GM19463 (cell line): ENCODE results near the gene ASPSCR1.

Experiments
- ATAC-seq: cut with Tn5 transposase; IDR thresholded peaks from one replicate; pipeline ENCODE4 v1.9.1; 2021; ENCODE audit warnings: mild to moderate bottlenecking, moderate library complexity; ENCODE audit not compliant: unreplicated experiment

Gene ASPSCR1

DNA sequence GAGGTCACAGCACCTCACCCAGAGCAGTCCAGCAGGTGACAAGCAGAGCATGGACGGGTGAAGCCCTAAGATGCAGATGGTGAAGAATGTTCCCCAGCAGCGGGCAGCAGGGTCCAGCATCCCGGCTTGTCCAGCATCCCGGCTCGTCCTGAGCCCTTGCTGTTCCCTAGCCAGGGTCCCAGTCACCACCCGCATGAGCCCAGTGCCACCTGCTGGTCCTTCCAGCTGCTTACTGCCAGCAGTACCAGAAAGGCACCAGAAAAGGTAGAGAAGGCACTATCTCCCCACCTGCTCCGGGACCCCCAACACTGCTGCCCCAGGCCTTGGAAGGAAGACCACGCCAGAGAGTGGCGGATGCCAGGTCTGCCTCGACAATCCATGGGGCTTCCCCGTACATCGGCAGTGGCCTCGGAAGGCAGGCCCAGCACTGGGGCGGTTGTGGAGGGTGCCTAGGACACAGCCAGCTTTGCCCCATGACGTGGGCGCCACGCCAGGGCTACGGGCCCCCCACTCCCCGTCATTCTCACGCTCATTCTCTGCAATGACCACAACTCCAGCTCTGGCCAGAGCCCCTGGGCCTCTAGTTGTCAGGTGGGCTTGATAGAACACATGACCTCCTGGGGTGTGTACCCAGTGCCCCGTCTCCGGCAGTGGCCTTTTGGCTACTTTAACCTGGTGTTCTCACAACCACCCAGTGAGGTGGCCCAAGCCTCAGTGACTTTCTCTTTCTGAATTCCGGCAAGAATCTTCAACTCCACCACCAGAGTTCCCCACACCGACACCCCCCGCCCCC is 43.9 kb downstream of the ASPSCR1 start:
- ATAC-seq = no peak

DNA sequence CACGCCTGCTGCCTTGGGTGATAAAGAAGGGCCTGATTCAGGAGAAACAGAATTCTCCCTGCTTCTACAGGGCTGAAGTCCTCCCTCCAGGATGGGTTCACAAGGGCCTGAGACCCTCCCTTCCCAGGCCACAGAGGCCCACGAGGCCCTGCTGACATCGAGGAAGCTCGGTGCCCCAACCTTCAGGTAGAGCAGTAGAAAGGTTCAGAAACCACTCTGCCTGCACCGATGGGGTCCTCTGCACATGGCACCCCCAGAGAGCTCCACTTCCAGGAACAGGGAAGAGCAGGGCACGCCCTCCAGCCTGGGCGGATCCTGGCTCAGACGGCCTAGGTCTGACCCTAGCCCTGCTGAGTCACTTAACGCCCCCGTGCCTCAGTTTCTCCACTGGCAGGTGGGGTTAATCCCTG is 44.5 kb downstream of the ASPSCR1 start:
- ATAC-seq = no peak

DNA sequence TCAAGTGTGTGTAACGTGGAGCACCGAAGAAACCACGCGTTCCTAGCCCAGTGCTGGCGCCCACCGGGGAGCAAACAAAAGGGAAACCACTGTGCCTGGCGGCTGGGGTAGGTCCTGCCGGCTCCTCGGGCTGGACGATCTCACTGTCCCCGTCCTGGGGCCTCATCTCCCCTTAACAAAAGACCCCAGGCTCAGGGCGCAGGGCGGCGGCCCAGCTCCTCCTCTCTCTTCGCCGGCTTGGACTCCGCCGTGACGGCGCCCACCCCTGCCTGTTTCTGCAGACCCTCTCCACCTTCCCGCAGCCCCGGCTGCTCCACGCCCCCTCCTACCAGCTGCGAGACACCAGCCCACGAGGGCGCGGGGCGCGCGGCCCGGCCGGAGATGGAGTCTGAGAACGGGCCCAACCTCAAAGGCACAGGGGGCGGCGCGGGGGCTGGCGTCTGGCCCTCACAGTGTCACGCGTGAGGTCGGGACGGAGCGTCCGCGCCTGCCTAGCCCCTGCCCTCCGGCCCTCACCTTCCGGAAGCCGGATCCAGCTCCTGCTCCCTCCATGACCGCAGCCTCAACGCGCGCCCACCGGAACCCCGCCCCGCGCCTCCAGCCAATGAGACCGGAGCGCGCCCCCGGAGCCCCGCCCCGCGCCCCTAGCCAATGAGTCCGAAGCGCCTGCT is 45.0 kb downstream of the ASPSCR1 start, which contains the start of gene CENPX:
Gene CENPX (minus strand): TSS at position 569 of the 671 bp plus-strand sequence. CDS start 17 bp downstream, at position 552.
- ATAC-seq = no peak

DNA sequence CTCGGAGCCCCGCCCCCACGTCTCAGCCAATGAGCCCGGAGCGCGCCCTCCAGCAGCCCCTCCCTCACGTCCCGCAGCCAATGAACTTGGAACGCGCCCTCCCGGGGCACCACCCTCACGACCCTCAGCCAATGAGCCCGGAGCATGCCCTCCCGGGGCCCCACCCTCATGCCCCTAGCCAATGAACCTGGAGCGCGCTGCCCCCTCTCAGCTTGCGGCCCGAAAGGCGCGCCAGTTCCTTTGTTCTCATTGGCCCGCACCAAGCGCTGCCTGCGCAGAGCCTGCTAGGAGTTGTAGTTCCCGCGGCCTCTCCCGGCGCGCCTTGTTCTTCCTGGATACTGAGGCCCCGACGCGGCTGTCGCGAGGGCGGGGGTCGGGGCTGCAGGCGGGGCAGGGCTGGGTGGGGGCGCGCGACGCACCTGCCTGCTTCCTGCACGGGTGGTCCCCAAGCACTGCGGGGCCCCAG is 45.6 kb downstream of the ASPSCR1 start, which contains the start of gene LRRC45:
Gene LRRC45 (plus strand): TSS at position 325 of the 466 bp plus-strand sequence. CDS start 339 bp downstream, outside the sequence.
- peak; percentile 89 for ATAC-seq

DNA sequence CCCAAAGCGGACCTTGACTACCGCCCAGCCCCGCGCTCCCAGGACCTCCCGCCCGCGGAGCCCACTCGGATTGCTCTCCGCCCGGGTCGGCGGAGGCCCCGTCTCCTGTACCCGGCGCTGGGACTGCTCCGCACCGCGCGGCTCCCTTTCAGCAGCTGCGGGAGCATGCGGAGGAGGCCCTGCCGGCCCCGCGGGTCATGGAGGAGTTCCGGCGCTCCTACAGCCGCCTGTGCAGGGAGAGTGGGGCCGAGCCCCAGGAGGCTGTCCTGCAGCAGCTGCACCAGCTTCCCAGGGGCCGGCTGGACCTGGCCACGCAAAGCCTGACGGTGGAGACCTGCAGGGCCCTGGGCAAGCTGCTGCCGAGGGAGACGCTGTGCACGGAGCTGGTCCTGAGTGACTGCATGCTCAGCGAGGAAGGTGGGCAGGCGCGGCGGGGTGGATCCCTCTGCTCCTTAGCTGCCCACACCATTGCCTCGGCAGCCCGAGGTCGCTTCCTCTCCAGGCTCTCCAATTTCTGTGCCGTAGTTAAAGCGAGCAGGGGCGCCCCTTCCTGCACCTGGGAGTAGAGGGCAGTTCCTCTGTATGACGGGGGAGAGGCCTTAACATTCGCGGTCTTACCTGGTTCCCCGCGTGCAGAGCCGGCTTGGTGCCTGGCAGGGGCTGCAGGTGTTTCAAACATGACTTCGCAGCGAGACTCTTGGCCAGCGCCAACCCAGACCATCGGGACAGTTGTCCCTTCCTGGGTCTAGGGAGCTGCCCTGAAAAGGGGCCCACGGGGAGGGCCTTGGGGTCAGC is 46.2 kb downstream of the ASPSCR1 start:
- ATAC-seq = no peak

DNA sequence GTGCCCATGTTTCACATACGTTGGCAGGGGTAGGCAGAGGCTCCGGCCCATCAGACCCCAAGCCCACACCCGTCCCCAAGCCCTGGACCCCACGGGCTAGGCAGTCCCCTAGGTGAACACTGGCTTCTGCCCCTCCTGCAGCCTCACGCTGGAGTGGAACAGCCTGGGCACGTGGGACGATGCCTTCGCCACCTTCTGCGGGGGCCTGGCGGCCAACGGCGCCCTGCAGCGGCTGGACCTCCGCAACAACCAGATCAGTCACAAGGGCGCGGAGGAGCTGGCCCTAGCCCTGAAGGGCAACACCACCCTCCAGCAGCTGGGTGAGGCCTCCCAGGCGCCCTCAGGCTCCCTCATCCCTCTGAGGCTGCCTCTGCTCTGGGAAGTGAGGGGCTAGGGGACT is 47.4 kb downstream of the ASPSCR1 start:
- ATAC-seq = no peak

DNA sequence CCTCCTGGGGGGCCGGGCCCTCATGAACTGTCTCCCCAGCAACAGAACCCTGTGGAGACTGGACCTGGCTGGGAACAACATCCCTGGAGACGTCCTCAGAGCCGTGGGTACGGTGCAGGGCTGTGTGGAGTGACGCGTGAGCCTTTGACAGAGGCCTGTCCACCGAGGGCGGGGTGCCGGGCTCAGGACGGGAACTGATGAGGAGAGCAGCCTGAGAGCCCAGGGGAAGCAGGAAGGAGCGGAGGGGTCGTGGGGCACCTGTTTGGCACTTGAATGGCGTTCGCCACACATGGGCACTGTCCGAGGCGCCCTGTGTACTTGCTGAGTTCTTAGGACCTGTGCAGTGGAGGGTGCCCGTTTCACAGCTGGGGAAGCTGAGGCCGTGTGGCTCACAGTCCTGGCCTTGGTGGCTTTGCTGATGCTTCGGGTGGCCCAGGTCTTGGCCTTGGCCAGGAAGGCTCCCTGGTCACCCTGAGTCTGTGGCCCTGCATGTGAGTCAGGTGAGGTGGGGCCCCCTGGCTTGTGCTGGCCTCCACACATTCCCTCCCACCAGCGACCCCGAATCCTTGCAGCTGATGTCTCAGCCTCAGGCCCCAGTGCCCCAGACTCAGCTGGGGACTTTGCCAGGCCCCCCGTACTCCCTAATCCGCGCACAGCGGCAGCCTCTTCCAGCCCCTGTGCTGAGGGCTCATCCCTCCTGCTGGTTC is 48.1 kb downstream of the ASPSCR1 start:
- ATAC-seq = no peak

DNA sequence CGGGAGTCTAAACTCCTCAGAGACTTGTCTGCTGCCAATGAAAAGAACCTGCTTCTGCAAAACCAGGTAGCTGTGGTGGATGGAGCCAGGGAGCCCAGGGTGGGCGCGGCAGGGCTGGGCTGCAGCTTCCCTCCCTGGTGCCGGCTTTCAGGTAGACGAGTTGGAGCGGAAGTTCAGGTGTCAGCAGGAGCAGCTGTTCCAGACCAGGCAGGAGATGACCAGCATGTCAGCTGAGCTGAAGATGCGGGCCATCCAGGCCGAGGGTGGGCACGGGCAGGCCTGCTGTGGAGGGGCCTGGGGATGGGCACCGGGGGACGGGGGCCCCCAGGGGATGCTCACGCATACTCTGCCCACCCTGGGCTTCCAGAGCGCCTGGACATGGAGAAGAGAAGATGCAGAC is 50.8 kb downstream of the ASPSCR1 start:
- ATAC-seq = no peak

DNA sequence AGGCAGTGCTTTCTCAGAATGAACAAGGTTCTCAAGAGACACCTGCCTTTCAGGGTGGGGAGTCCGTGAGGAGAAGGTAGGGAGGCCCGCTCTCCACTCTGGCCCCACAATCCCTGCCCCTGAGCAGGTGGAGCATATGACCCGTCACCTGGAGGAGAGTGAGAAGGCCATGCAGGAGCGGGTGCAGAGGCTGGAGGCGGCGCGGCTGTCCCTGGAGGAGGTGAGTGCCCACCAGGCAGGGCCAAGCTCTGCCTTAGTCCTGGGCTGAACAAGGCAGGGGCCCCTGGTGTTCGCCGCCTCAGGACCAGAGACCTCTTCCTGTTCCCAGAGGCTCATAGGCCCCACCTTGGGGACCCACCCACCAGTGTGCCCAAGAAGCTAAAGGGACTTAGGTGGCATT is 51.5 kb downstream of the ASPSCR1 start:
- no peak for ATAC-seq

DNA sequence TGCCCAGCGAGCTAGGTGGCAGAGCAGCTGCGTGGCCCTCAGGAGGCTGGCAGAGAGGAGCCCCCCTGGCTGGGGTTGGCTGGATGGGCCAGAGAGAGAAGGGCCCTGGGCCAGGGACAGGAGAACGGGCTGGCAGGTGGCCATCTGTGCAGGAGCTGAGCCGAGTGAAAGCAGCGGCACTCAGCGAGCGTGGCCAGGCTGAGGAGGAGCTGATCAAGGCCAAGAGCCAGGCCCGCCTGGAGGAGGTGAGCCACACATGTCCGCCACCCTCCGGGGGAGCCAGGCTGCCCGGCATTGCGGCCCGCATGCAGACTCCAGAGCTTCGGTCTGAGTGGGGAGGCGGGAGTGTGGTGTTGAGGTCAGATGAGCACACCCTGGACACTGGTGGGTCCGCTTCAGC is 52.0 kb downstream of the ASPSCR1 start:
- no peak for ATAC-seq

DNA sequence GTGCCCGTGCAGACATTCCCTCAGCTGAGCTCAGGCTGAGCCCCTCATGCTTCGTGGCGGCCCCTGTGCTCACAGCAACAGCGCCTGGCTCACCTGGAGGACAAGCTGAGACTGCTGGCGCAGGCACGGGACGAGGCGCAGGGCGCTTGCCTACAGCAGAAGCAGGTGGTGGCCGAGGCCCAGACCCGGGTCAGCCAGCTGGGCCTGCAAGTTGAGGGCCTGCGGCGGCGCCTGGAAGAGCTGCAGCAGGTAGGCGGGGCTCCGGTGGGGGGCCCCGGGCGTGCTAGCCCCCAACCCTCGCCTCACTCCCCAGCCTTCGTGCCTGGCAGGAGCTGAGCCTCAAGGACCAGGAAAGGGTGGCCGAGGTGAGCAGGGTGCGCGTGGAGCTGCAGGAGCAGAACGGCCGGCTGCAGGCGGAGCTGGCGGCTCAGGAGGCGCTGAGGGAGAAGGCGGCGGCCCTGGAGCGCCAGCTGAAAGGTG is 52.6 kb downstream of the ASPSCR1 start:
- no peak for ATAC-seq

DNA sequence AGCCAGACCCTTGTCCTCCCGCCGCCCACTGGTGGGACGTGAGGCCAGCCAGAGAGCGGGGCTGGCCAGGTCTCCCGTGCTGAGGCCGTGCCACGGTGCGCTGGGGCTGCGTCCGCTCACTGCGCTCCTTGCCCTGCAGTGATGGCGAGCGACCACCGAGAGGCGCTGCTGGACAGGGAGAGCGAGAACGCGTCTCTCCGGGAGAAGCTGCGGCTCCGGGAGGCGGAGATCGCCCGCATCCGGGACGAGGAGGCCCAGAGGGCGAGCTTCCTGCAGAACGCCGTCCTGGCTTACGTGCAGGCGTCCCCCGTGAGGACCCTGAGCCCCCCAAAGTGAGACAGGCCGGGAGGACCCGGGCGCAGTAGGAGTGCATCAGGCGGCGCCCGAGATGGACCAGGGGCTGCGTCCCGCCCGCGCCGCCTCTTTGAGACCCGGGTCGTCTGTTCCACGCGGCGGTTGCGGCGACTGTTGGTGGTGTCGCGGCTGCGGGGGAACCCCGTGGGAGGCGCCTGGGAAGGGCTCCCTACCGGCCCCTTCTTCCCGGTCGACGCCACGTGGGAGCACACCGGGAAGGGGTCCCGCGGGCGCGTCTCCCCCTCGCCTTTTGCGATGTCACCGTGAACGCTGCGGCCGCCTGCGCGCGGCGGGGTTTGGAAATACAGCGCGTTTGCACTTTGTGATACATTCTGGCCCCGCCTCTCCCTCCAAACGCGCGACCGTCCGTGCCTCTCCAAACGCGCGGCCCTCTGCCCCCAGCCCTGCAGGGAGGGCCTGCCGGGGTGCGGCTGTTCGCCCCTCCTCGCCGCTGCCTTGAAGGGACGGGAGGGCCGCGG is 53.3 kb downstream of the ASPSCR1 start:
- ATAC-seq = no peak

DNA sequence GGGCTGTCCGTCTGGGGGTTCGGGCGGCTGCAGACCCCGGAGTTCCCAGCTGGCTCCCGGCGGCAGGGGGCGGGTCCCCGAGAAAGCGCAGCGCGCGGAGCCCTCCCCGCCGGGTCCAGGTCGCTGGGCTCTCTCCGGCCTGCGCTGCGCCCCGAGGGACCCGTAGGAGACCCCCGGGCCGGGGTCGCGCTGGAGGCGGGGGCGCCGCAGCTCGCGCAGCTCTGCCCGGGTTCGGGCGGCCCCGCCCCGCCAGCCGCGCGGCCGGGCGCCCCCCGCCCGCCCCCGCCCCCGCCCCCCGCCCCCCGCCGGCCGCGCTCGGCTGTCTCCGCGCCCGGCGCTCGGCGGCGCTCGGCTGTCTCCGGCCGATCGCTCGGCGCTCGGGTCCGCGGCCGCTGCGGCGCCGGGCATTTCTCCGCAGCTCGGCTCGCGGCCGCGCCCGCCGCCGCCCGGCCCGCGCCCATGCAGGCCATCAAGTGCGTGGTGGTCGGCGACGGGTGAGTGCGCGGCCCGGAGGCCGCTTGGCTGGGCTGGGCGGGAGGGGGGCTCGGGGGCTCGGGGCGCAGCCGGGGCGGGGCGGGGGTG is 54.0 kb downstream of the ASPSCR1 start, which contains the start of gene RAC3:
Gene RAC3 (plus strand): TSS at position 376 of the 582 bp plus-strand sequence. CDS start 84 bp downstream, at position 460.
- no peak for ATAC-seq

DNA sequence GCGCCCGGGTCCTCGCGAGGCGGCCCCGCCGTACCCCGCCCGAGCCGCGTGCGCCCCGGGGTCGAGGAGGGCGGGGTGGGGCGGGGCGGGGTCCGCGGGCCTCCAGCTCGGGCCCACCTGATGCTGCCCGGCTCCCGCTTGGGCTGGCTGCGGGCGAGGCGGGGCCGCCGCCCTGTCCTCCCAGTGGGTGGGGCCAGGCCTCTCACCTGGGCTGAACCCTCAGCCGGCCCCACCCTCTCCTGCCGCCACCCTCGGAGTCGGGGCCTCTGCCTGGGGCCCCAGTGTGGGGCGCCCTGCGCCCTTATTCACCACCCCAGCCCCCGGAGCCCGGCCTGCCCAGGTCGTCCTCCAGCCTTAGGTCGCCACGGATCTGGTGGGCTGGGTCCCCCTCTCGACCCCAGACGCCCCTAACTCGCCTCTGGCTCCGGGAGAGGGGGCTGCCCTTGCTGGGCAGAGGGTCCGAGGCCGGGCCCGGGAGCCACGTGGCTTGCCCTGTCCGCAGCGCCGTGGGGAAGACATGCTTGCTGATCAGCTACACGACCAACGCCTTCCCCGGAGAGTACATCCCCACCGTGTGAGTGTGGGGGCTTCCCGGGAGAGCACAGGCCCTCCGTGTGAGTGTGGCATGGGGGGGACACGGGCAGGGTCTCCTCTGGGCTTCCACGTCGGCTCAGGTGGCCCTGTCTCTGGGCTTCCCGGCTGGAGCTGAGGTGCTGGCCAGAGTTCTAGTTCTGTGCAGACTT is 54.6 kb downstream of the ASPSCR1 start:
- no peak for ATAC-seq

DNA sequence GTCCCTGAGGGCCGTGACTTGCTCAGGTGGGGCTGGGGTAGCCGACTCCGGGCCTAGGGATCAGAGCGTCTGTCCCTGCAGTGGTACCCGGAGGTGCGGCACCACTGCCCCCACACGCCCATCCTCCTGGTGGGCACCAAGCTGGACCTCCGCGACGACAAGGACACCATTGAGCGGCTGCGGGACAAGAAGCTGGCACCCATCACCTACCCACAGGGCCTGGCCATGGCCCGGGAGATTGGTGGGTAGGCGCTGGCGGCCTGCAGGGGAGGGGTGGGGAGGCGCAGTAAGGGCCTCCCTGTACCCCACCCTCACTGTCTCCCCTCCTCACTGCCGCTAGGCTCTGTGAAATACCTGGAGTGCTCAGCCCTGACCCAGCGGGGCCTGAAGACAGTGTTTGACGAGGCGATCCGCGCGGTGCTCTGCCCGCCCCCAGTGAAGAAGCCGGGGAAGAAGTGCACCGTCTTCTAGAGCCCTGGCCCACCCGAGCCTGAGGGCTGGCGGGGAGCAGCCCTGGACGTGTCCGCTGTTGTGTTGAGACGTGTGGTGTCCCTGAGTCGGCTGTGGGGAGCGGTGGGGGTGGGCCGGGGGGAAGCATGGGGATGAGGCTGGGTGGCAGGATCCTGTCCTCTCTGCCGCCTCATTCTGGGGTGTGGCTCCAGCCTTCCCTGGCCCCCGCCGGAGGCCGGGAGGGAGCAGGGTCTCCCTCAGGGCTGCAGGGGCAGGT is 56.1 kb downstream of the ASPSCR1 start:
- no peak for ATAC-seq

DNA sequence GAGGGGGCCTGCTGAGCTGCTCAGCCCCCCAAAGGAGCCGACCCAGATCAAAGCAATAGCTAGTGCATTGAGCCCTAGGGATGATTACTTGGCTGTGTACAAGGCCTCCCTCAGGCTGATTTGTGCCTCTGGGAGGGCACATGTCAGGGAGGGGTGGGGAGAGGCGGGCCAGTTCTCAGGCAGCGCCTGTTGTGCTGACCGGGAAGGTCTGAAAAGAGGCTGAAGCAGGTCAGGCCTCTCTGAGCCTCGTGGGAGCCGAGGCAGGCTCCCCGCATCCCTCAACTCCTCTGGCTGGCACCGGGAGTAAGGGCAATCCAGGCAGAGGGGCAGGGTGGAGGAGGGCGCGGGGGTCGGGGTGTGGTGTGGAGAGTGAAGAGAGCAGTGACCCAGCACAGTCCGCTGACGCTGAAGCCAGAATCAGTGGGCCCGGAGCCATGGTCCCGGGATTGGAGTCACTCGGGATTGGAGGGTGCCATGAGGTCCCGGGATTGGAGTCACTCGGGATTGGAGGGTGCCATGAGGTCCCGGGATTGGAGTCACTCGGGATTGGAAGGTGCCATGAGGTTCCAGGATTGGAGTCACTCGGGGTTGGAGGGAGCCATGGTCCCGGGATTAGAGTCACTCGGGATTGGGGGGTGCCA is 57.1 kb downstream of the ASPSCR1 start:
- no peak for ATAC-seq

DNA sequence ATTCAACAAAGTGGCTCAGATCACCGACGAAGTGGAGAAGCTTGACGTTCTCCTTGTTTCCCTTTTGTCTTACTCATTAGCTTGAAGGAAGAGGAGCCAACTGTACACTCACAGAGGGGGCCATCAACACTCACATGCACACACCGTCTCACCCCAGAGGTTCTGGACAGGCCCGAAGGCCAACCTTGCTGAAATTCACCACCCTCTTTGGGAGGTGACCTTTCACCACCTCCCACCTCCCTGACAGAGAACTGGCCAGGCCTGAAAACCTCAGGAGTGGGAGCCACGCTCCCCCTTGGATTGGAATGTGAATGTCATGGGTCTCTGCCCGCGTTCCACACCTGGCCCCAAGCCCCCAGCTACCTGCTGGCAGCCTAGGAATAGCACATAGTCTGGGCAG is 58.1 kb downstream of the ASPSCR1 start:
- ATAC-seq = no peak
